Activated CD8-positive, alpha-beta T cell treated with anti-CD3 and anti-CD28 coated beads for 36 hours (primary cell): ENCODE measurements around the gene SYPL1. TPM values are rescaled to one million over a fixed set of nuclear protein-coding genes. Genes with fewer than 3 reads are reported as not detected.

Experiments
- ATAC-seq: fragments of 200-7000 bp; cut with Tn5 transposase; one replicate; pipeline ENCODE4 v1.10.0; 2021; ENCODE audit warnings: mild to moderate bottlenecking, moderate library complexity
- CTCF ChIA-PET: fragments of 350-600 bp; sonication (Branson Sonifier 250); formaldehyde crosslinking; loops from one replicate; lab custom pipeline; 2021; ENCODE audit warnings: antibody characterized with exemption; lab: Charles Lee
- POLR2A ChIA-PET: fragments of 350-600 bp; sonication (Branson Sonifier 250); formaldehyde crosslinking; loops from one replicate; lab custom pipeline; 2021; ENCODE audit warnings: antibody characterized with exemption; lab: Charles Lee
- DNase-seq: peaks from one replicate; pipeline ENCODE4 v3.0.0-alpha.2; 2020
- H3K27ac Mint-ChIP-seq: one replicate; pipeline ENCODE4 v1.8.0; 2021; ENCODE audit warnings: mild to moderate bottlenecking, mixed read lengths
- H3K27me3 Mint-ChIP-seq: one replicate; pipeline ENCODE4 v1.8.0; 2021; ENCODE audit warnings: mixed read lengths
- H3K36me3 Mint-ChIP-seq: one replicate; pipeline ENCODE4 v1.8.0; 2021; ENCODE audit warnings: low read depth, mixed read lengths
- H3K4me1 Mint-ChIP-seq: one replicate; pipeline ENCODE4 v1.8.0; 2021; ENCODE audit warnings: low read depth, mixed read lengths
- H3K4me3 Mint-ChIP-seq: one replicate; pipeline ENCODE4 v1.8.0; 2021; ENCODE audit warnings: mild to moderate bottlenecking, moderate library complexity, mixed read lengths
- H3K9me3 Mint-ChIP-seq: one replicate; pipeline ENCODE4 v1.8.0; 2021; ENCODE audit warnings: mixed read lengths
- intact Hi-C: fragments of 100-400 bp; cut with micrococcal nuclease; formaldehyde crosslinking; loops from one replicate; pipeline ENCODE4 v1.10.0; 2022
- total RNA-seq, 2 experiments: library from RNA; stranded (reverse); gene quantifications; one replicate each; pipeline ENCODE4 v1.2.3, GENCODE V29; 2021
- TF ChIP-seq, protein P1 (sequence below): fragments of 200-600 bp; IDR thresholded peaks from one replicate; pipeline ENCODE4 v1.8.0; 2022; ENCODE audit warnings: antibody characterized with exemption, mild to moderate bottlenecking

Gene SYPL1
- 10 to 100 TPM; 40.1 to 44.6 TPM for total RNA-seq

- TF ChIP-seq, protein P1, sequence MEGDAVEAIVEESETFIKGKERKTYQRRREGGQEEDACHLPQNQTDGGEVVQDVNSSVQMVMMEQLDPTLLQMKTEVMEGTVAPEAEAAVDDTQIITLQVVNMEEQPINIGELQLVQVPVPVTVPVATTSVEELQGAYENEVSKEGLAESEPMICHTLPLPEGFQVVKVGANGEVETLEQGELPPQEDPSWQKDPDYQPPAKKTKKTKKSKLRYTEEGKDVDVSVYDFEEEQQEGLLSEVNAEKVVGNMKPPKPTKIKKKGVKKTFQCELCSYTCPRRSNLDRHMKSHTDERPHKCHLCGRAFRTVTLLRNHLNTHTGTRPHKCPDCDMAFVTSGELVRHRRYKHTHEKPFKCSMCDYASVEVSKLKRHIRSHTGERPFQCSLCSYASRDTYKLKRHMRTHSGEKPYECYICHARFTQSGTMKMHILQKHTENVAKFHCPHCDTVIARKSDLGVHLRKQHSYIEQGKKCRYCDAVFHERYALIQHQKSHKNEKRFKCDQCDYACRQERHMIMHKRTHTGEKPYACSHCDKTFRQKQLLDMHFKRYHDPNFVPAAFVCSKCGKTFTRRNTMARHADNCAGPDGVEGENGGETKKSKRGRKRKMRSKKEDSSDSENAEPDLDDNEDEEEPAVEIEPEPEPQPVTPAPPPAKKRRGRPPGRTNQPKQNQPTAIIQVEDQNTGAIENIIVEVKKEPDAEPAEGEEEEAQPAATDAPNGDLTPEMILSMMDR, result no peak
- H3K36me3 Mint-ChIP-seq, result peaks cover 10% of the 10 kb centered on the region
- H3K27me3 Mint-ChIP-seq, result no peaks in the 10 kb centered on the region
- CTCF ChIA-PET, result interaction anchor here (1.1 to 2.4 kb wide), 4 partner anchors 10 to 455 kb away, joined by 3 to 10 read pairs (median 8); no protein-coding TSS in a partner anchor
- H3K27ac Mint-ChIP-seq, result peak within 1 kb of the TSS; percentile 95
- ATAC-seq (peak; percentile 87), DNase-seq (peak; percentile 94)
- POLR2A ChIA-PET, result interaction anchor here (1.0 to 3.0 kb wide), 13 partner anchors 8 to 303 kb away, joined by 3 to 21 read pairs (median 4); no protein-coding TSS in a partner anchor
- peak within 1 kb of the TSS; percentile 84 for H3K4me3 Mint-ChIP-seq
- intact Hi-C loops, result loop anchor here (5.0 kb wide), 1 partner anchor 55 kb away; no protein-coding TSS in a partner anchor
- H3K4me1 Mint-ChIP-seq, result peaks cover 61% of the 10 kb centered on the region
- H3K9me3 Mint-ChIP-seq, result no peaks in the 10 kb centered on the region
These were observed at the start of gene SYPL1 for GRCh38 chr7:106112118-106112971. TSS of gene SYPL1 (minus strand) at chr7:106112312. CDS start at chr7:106112208, 104 bp downstream.

DNA sequence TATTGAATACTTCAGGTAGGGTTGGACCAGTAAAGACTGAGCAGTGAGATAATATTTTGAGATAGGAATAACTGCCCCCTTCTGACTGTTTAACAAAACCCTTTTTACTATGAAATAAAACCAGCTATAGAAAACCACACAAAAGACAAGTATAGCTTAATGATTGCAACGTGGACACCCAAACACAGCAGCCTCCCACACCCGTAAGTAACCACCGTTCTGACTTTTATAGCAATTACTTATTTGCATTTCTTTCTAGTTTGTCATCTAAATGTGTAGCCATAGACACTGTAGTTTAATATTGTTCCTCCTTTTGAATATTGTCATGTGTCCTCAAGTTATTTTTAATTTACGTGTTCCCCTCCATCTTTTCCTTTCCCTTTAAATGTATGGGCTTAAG lies 42.9 kb upstream of the SYPL1 start:
- Mint-ChIP-seq H3K27me3 (peaks cover 15% of the 10 kb centered on the region), H3K4me3 (no peak overlapping the region), H3K4me1 (peaks cover 5% of the 10 kb centered on the region), H3K27ac (no peak overlapping the region), H3K9me3 (no peaks in the 10 kb centered on the region), H3K36me3 (no peaks in the 10 kb centered on the region)
- ATAC-seq (no peak), DNase-seq (no peak)
- POLR2A ChIA-PET, result interaction anchor here (1.1 to 1.3 kb wide), 2 partner anchors 98 to 101 kb away, joined by 3 to 7 read pairs; no protein-coding TSS in a partner anchor
- TF ChIP-seq, protein P1, result no peak
- CTCF ChIA-PET, result interaction anchor here (0.8 to 8.8 kb wide), 15 partner anchors 10 to 508 kb away, joined by 3 to 195 read pairs (median 5); no protein-coding TSS in a partner anchor
- intact Hi-C loops, result no loop called here

- Mint-ChIP-seq H3K4me3 (no peak overlapping the region), H3K27ac (no peak overlapping the region)
- POLR2A ChIA-PET, result interaction anchor here (1.1 kb wide), 1 partner anchor 42 kb away, joined by 3 read pairs; the partner anchor contains the start of gene SYPL1
These were observed 41.9 kb upstream of the SYPL1 start for GRCh38 chr7:106153891-106154449.

GRCh38 chr7:106152313-106152665 lies 40.2 kb upstream of the SYPL1 start:
- POLR2A ChIA-PET, result interaction anchor here (1.7 kb wide), 1 partner anchor 11 kb away, joined by 3 read pairs; no protein-coding TSS in a partner anchor
- intact Hi-C loops, result no loop called here
- H3K9me3 Mint-ChIP-seq, result no peaks in the 10 kb centered on the region

More at GRCh38 chr7:106153891-106154449, 41.9 kb upstream of the SYPL1 start:
- Mint-ChIP-seq H3K9me3 (no peaks in the 10 kb centered on the region), H3K27me3 (peaks cover 15% of the 10 kb centered on the region), H3K36me3 (no peaks in the 10 kb centered on the region), H3K4me1 (peaks cover 5% of the 10 kb centered on the region)
- TF ChIP-seq, protein P1, result peak; percentile 94
- intact Hi-C loops, result loop anchor here (1.0 kb wide), 1 partner anchor 97 kb away; no protein-coding TSS in a partner anchor
- CTCF ChIA-PET, result interaction anchor here (0.6 to 8.8 kb wide), 56 partner anchors 10 to 507 kb away, joined by 3 to 195 read pairs (median 5); partner anchors contain the start of gene SYPL1
- ATAC-seq (peak; percentile 98), DNase-seq (peak; percentile 79)

More at GRCh38 chr7:106152313-106152665, 40.2 kb upstream of the SYPL1 start:
- H3K27ac Mint-ChIP-seq, result no peak overlapping the region
- TF ChIP-seq, protein P1, result no peak
- H3K4me1 Mint-ChIP-seq, result peaks cover 5% of the 10 kb centered on the region
- DNase-seq (no peak), ATAC-seq (no peak)
- CTCF ChIA-PET, result interaction anchor here (0.9 to 8.8 kb wide), 11 partner anchors 8 to 158 kb away, joined by 4 to 195 read pairs (median 15); no protein-coding TSS in a partner anchor
- no peak overlapping the region for H3K4me3 Mint-ChIP-seq
- peaks cover 13% of the 10 kb centered on the region for H3K27me3 Mint-ChIP-seq
- no peaks in the 10 kb centered on the region for H3K36me3 Mint-ChIP-seq
